Measurements from ENCODE around the gene SHD. TPM values are rescaled to one million over a fixed set of nuclear protein-coding genes. Genes with fewer than 3 reads are reported as not detected.

The SHD gene
- total RNA-seq, 1 experiment from 2014 or later, result 2.0 TPM

- TF ChIP-seq ZBTB33 (IDR thresholded peaks at IDR 0.05; ENCODE audit: extremely low read depth, insufficient replicate concordance, low read length), result no peak
- no peak for TF ChIP-seq REST (IDR thresholded peaks at IDR 0.05; ENCODE audit: low read depth)
- no peak for TF ChIP-seq FOSL1 (IDR thresholded peaks at IDR 0.05; ENCODE audit: low read depth)
- TF ChIP-seq SRF (IDR thresholded peaks at IDR 0.05; ENCODE audit: low read depth), result no peak
- TF ChIP-seq SP1 (IDR thresholded peaks at IDR 0.05; ENCODE audit: low read depth), result no peak
- no peak for TF ChIP-seq ATF3 (IDR thresholded peaks at IDR 0.05)
- no peak for TF ChIP-seq POLR2AphosphoS5 (IDR thresholded peaks at IDR 0.05; ENCODE audit: low read depth, low read length)
- TF ChIP-seq RAD21 (IDR thresholded peaks at IDR 0.05; ENCODE audit: low read depth), result no peak
- no peak for TF ChIP-seq TCF7L2 (IDR thresholded peaks at IDR 0.05; ENCODE audit: borderline replicate concordance, extremely low read depth, insufficient read depth, insufficient read length)
- TF ChIP-seq EZH2 (IDR thresholded peaks at IDR 0.05), result no peak
- no peak for TF ChIP-seq POLR2A (IDR thresholded peaks at IDR 0.05; ENCODE audit: borderline replicate concordance, extremely low read depth, insufficient read depth, insufficient read length)
- no TSS peak for BruUV-seq (replicated peaks)
- Histone ChIP-seq H3K4me1 (ENCODE audit: control insufficient read depth in 1 of 2, insufficient read depth in 2 of 2, low read length in 2 of 2) (peaks cover 0 to under 1% of the 10 kb centered on the region in 2 experiments; a peak in 1 of 4 replicates), H3K36me3 (ENCODE audit: control insufficient read depth in 1 of 2, insufficient read depth in 2 of 2, low read length in 2 of 2) (no peaks in the 10 kb centered on the region), H3K9me2 (ENCODE audit: insufficient read depth) (no peaks in the 10 kb centered on the region), H3K27ac (ENCODE audit: low read depth, low read length) (no peak overlapping the region), H4K20me1 (ENCODE audit: insufficient read depth) (no peaks in the 10 kb centered on the region), H3K9me3 (ENCODE audit: control insufficient read depth in 1 of 2, insufficient read depth in 1 of 2, low read depth in 1 of 2, low read length in 2 of 2) (no peaks in the 10 kb centered on the region), H3K4me2 (ENCODE audit: low read length) (no peak overlapping the region), H3K4me3 (replicated peaks in 1 of 2; ENCODE audit: low read depth in 1 of 2, low read length in 2 of 2) (no peak overlapping the region), H3K9ac (ENCODE audit: low read length) (no peak overlapping the region), H2AFZ (ENCODE audit: low read depth, low read length, poor library complexity, severe bottlenecking) (no peak overlapping the region), H3K79me2 (ENCODE audit: insufficient read depth, low read length) (no peaks in the 10 kb centered on the region), H3K27me3 (ENCODE audit: insufficient read depth, low read length) (no peaks in the 10 kb centered on the region)
- ATAC-seq, result no peak
- ChIA-PET POLR2A (no interaction called here), RAD21 (ENCODE audit: low non-redundant PET in 1 of 2, low total read pairs in 2 of 2, uncharacterized antibody in 2 of 2, unreplicated experiment in 2 of 2) (no interaction called here), CTCF (no interaction called here)
- intact Hi-C loops (cut with micrococcal nuclease), result no loop called here
- DNase-seq (ENCODE audit: low read depth, low spot score), result no peak
Measured at GRCh38 chr19:4298810-4299550, 19.9 kb downstream of the SHD start.

Measured in HCT116 (cell line).